SK-N-SH (cell line): ENCODE measurements around the gene TACC2. TPM values are rescaled to one million over a fixed set of nuclear protein-coding genes. Genes with fewer than 3 reads are reported as not detected.

Source experiments
- CTCF ChIA-PET: fragments of 300-600, 350-600 bp; formaldehyde crosslinking; extraction: SDS; loops from one replicate; lab custom pipeline; 2021; lab: Yijun Ruan, JAX
- POLR2A ChIA-PET: fragments of 350-600 bp; sonication (Branson Sonifier 250); formaldehyde crosslinking; extraction: SDS; loops from one replicate; lab custom pipeline; 2020; ENCODE audit warnings: antibody characterized with exemption, inconsistent platforms; lab: Yijun Ruan, JAX
- DNase-seq: peaks from one replicate; pipeline ENCODE4 v3.0.0; 2012
- H2AFZ ChIP-seq: fragments of 200-600 bp; sonication (generic); 2 replicates; pipeline ENCODE4 v1.8.1; 2016; ENCODE audit warnings: antibody characterized with exemption, mild to moderate bottlenecking, low read depth
- H3F3A ChIP-seq: fragments of 200-600 bp; sonication (generic); replicated peaks from 2 replicates; pipeline ENCODE3; 2016; ENCODE audit warnings: antibody characterized with exemption, mild to moderate bottlenecking; ENCODE audit not compliant: insufficient read depth
- H3K27ac ChIP-seq, 2 experiments: fragments of 200-500 bp in 1 of 2; fragments of 200-600 bp in 1 of 2; sonication (Bioruptor generic) in 1 of 2; sonication (generic), shearing (Covaris generic) in 1 of 2; 2 replicates each; pipeline versions ENCODE4 v1.5.1 to v1.6.1; 2014 to 2016; ENCODE audit warnings: low read depth in 2 of 2, inconsistent platforms in 1 of 2, low read length in 1 of 2, mild to moderate bottlenecking in 1 of 2, mixed read lengths in 1 of 2
- H3K27me3 ChIP-seq: fragments of 200-600 bp; sonication (generic), shearing (Covaris generic); 2 replicates; pipeline ENCODE4 v1.6.1; 2016; ENCODE audit warnings: mixed run types; ENCODE audit not compliant: insufficient read depth
- H3K36me3 ChIP-seq, 2 experiments: fragments of 200-500 bp in 1 of 2; fragments of 200-600 bp in 1 of 2; sonication (Bioruptor generic) in 1 of 2; sonication (generic) in 1 of 2; replicated peaks in 1 of 2; 2 replicates each; pipeline versions ENCODE3 to v1.5.1; 2014 to 2016; ENCODE audit warnings: low read length in 1 of 2, mild to moderate bottlenecking in 1 of 2; ENCODE audit not compliant: insufficient read depth in 2 of 2, control insufficient read depth in 1 of 2
- H3K4me1 ChIP-seq, 2 experiments: fragments of 200-500 bp in 1 of 2; fragments of 200-600 bp in 1 of 2; sonication (Bioruptor generic) in 1 of 2; sonication (generic), shearing (Covaris generic) in 1 of 2; 2 replicates each; pipeline versions ENCODE4 v1.5.1 to v1.6.1; 2014 to 2016; ENCODE audit warnings: low read depth in 1 of 2, low read length in 1 of 2, mixed run types in 1 of 2; ENCODE audit not compliant: insufficient read depth in 2 of 2, control insufficient read depth in 1 of 2
- H3K4me2 ChIP-seq: fragments of 200-600 bp; sonication (generic), shearing (Covaris generic); 2 replicates; pipeline ENCODE4 v1.6.1; 2017; ENCODE audit warnings: mixed run types
- H3K4me3 ChIP-seq, 2 experiments: fragments of 200-500 bp in 1 of 2; fragments of 200-600 bp in 1 of 2; sonication (Bioruptor generic) in 1 of 2; sonication (generic), shearing (Covaris generic) in 1 of 2; 2 replicates each; pipeline versions ENCODE4 v1.5.1 to v1.8.1; 2014 to 2016; ENCODE audit warnings: low read depth in 2 of 2, inconsistent platforms in 1 of 2, low read length in 1 of 2, mild to moderate bottlenecking in 1 of 2, mixed read lengths in 1 of 2, moderate library complexity in 1 of 2
- H3K79me2 ChIP-seq: fragments of 200-600 bp; sonication (generic); 2 replicates; pipeline ENCODE4 v1.8.1; 2017; ENCODE audit warnings: mild to moderate bottlenecking; ENCODE audit not compliant: insufficient read depth
- H3K9ac ChIP-seq: fragments of 200-600 bp; sonication (generic); 2 replicates; pipeline ENCODE4 v1.6.1; 2017; ENCODE audit warnings: mixed run types
- H3K9me2 ChIP-seq: fragments of 200-600 bp; sonication (generic); 2 replicates; pipeline ENCODE4 v1.6.1; 2017; ENCODE audit warnings: mixed run types
- H3K9me3 ChIP-seq: fragments of 200-600 bp; sonication (generic); 2 replicates; pipeline ENCODE4 v1.6.1; 2017; ENCODE audit warnings: mixed run types, mild to moderate bottlenecking, moderate library complexity
- H4K20me1 ChIP-seq: fragments of 200-600 bp; sonication (generic); 2 replicates; pipeline ENCODE4 v1.6.1; 2017; ENCODE audit warnings: mild to moderate bottlenecking, mixed run types; ENCODE audit not compliant: insufficient read depth
- CHD2 ChIP-seq: fragments of 150-350 bp; IDR thresholded peaks from 2 replicates; pipeline ENCODE4 v1.6.1; 2018; ENCODE audit warnings: low read length; ENCODE audit not compliant: partially characterized antibody
- EZH2phosphoT487 ChIP-seq: fragments of 200-600 bp; sonication (generic); IDR thresholded peaks from 2 replicates; pipeline ENCODE4 v1.6.1; 2017; ENCODE audit warnings: low read depth, mixed run types, mild to moderate bottlenecking, antibody characterized with exemption, moderate library complexity, borderline replicate concordance
- FOSL2 ChIP-seq: IDR thresholded peaks from 2 replicates; pipeline ENCODE4 v1.4.0; 2012; ENCODE audit warnings: low read depth, mild to moderate bottlenecking, moderate library complexity, borderline replicate concordance
- GABPA ChIP-seq: IDR thresholded peaks from 2 replicates; pipeline ENCODE4 v1.4.0; 2012; ENCODE audit warnings: low read depth, mild to moderate bottlenecking
- GATA2 ChIP-seq: sonication (generic); formaldehyde crosslinking; IDR thresholded peaks from 2 replicates; pipeline ENCODE4 v1.5.0; 2020; ENCODE audit warnings: mild to moderate bottlenecking, missing genetic modification reagents
- IRF3 ChIP-seq: fragments of 150-350 bp; IDR thresholded peaks from 2 replicates; pipeline ENCODE4 v1.6.1; 2016; ENCODE audit warnings: mild to moderate bottlenecking, low read depth, low read length
- JUND ChIP-seq: IDR thresholded peaks from 2 replicates; pipeline ENCODE4 v1.4.0; 2012
- MAX ChIP-seq: IDR thresholded peaks from 2 replicates; pipeline ENCODE4 v1.4.0; 2012; ENCODE audit warnings: low read depth
- MEF2A ChIP-seq: IDR thresholded peaks from 2 replicates; pipeline ENCODE4 v1.4.0; 2012; ENCODE audit warnings: low read depth, borderline replicate concordance
- MXI1 ChIP-seq: IDR thresholded peaks from 2 replicates; pipeline ENCODE4 v1.6.1; 2012; ENCODE audit warnings: mild to moderate bottlenecking, low read depth, low read length, improper control_type of control experiment
- PBX3 ChIP-seq: IDR thresholded peaks from 2 replicates; pipeline ENCODE4; 2012
- POLR2AphosphoS5 ChIP-seq: IDR thresholded peaks from 2 replicates; pipeline ENCODE4 v1.6.1; 2012; ENCODE audit warnings: low read depth, low read length
- REST ChIP-seq: IDR thresholded peaks from 2 replicates; pipeline ENCODE4 v1.6.1; 2012; ENCODE audit warnings: mild to moderate bottlenecking, low read depth, low read length, moderate library complexity
- RXRA ChIP-seq: IDR thresholded peaks from 2 replicates; pipeline ENCODE4 v1.4.0; 2012; ENCODE audit warnings: low read depth, mild to moderate bottlenecking, borderline replicate concordance
- SIN3A ChIP-seq: IDR thresholded peaks from 2 replicates; pipeline ENCODE4 v1.6.1; 2012; ENCODE audit warnings: low read depth, mild to moderate bottlenecking, low read length, moderate library complexity, borderline replicate concordance
- SMC3 ChIP-seq: IDR thresholded peaks from 2 replicates; pipeline ENCODE4 v1.6.1; 2012; ENCODE audit warnings: low read depth, low read length, improper control_type of control experiment
- TAF1 ChIP-seq: IDR thresholded peaks from 2 replicates; pipeline ENCODE4 v1.6.1; 2012; ENCODE audit warnings: low read depth, mild to moderate bottlenecking, low read length, moderate library complexity, borderline replicate concordance
- TCF12 ChIP-seq: IDR thresholded peaks from 2 replicates; pipeline ENCODE4 v1.4.0; 2012
- USF2 ChIP-seq: fragments of 150-350 bp; IDR thresholded peaks from 2 replicates; pipeline ENCODE4 v1.6.1; 2017; ENCODE audit warnings: antibody characterized with exemption, low read length, low read depth, borderline replicate concordance
- YY1 ChIP-seq: IDR thresholded peaks from 2 replicates; pipeline ENCODE4 v1.4.0; 2012; ENCODE audit warnings: low read depth, mild to moderate bottlenecking
- WGBS: methylation state at CpG from one replicate; pipeline ENCODE4 v1.1.6; 2017; ENCODE audit warnings: low lambda C conversion rate; 5-methylcytosine and 5-hydroxymethylcytosine counted together
- polyA plus RNA-seq, 3 experiments: library from polyadenylated mRNA; depleted of rRNA; stranded (reverse); fragments of >200 nt; gene quantifications; 2 replicates each; pipeline ENCODE4 v1.2.3, GENCODE V29; 2012

Gene TACC2
- polyA plus RNA-seq, 1 of the 3 experiments (the other 2 are of a cell fraction) = 8.8 TPM

GRCh38 chr10:122120008-122120744 is 131.2 kb downstream of the TACC2 start:
- no peak overlapping the region for H3K9ac ChIP-seq
- H3K4me3 ChIP-seq = no peak overlapping the region
- no peaks in the 10 kb centered on the region for H3K36me3 ChIP-seq
- no peak overlapping the region for H3K4me2 ChIP-seq
- H3K27ac ChIP-seq = no peak overlapping the region
- ChIA-PET POLR2A (interaction anchor here (1.5 kb wide), 1 partner anchor 19 kb away, joined by 3 read pairs; no protein-coding TSS in a partner anchor), CTCF (interaction anchor here (0.9 to 1.1 kb wide), 3 partner anchors 9 to 19 kb away, joined by 3 read pairs; no protein-coding TSS in a partner anchor)
- no peaks in the 10 kb centered on the region for H3K9me2 ChIP-seq
- H3K79me2 ChIP-seq = peaks cover 31% of the 10 kb centered on the region
- H3K4me1 ChIP-seq = peaks cover 0 to 12% of the 10 kb centered on the region in 2 experiments; a peak in 1 of 4 replicates
- no peak overlapping the region for H2AFZ ChIP-seq
- no peaks in the 10 kb centered on the region for H3K27me3 ChIP-seq
- H3F3A ChIP-seq = peaks cover 4% of the 10 kb centered on the region
- no peaks in the 10 kb centered on the region for H3K9me3 ChIP-seq
- H4K20me1 ChIP-seq = no peaks in the 10 kb centered on the region
- TF ChIP-seq GABPA = no peak
- no peak for TF ChIP-seq TAF1
- no peak for TF ChIP-seq IRF3
- TF ChIP-seq SMC3 = no peak
- no peak for TF ChIP-seq FOSL2
- no peak for TF ChIP-seq RXRA
- no peak for TF ChIP-seq PBX3
- TF ChIP-seq MXI1 = no peak
- TF ChIP-seq CHD2 = no peak
- no peak for TF ChIP-seq USF2
- no peak for TF ChIP-seq SIN3A
- WGBS = 85% methylated on average over 18 of the region's 22 CpGs
- no peak for DNase-seq

- peaks cover 24% of the 10 kb centered on the region for H3K79me2 ChIP-seq
- no peaks in the 10 kb centered on the region for H3K27me3 ChIP-seq
- no peak overlapping the region for H3K4me3 ChIP-seq
- H3K36me3 ChIP-seq = no peaks in the 10 kb centered on the region
- no peak overlapping the region for H2AFZ ChIP-seq
- ChIA-PET CTCF (no interaction called here), POLR2A (no interaction called here)
- no peaks in the 10 kb centered on the region for H3K9me2 ChIP-seq
- no peak for DNase-seq
- WGBS = 93% methylated on average over 5 of the region's 5 CpGs
- peaks cover 4% of the 10 kb centered on the region for H3F3A ChIP-seq
- no peak overlapping the region for H3K9ac ChIP-seq
- no peak overlapping the region for H3K27ac ChIP-seq
- peaks cover 0 to 4% of the 10 kb centered on the region in 2 experiments; a peak in 1 of 4 replicates for H3K4me1 ChIP-seq
- no peaks in the 10 kb centered on the region for H3K9me3 ChIP-seq
- H3K4me2 ChIP-seq = no peak overlapping the region
- no peaks in the 10 kb centered on the region for H4K20me1 ChIP-seq
- TF ChIP-seq EZH2phosphoT487 (no peak), SIN3A (no peak), REST (no peak), MEF2A (no peak), JUND (no peak), RXRA (no peak), POLR2AphosphoS5 (no peak), YY1 (no peak), TCF12 (no peak), GATA2 (CRISPR knock-in tag) (no peak), SMC3 (no peak), MAX (no peak)
Observed at GRCh38 chr10:122121059-122121458, 132.1 kb downstream of the TACC2 start.
